Thoracic aorta (tissue), 2 donors: ENCODE measurements around the gene PWWP2B. TPM values are rescaled to one million over a fixed set of nuclear protein-coding genes. Genes with fewer than 3 reads are reported as not detected.

Experiments used
- ATAC-seq: fragments of 150-250 bp; one replicate; pipeline ENCODE4 v1.8.0; 2017; ENCODE audit warnings: low read depth; ENCODE audit not compliant: insufficient number of reproducible peaks, low FRiP score
- DNase-seq: peaks from one replicate; pipeline ENCODE4 v3.0.0-alpha.2; 2020; ENCODE audit warnings: low spot score
- H3K27ac ChIP-seq, 2 donors: fragments of 200-600 bp; sonication (generic); 1 replicate in 1 of 2; 2 replicates in 1 of 2; pipeline ENCODE4 v1.5.1; 2016; ENCODE audit warnings: mild to moderate bottlenecking in 2 of 2, moderate library complexity in 2 of 2
- H3K27me3 ChIP-seq: fragments of 200-600 bp; sonication (generic); replicated peaks from 2 replicates; pipeline ENCODE4 v1.6.0; 2016; ENCODE audit warnings: mild to moderate bottlenecking; ENCODE audit not compliant: insufficient read depth
- H3K36me3 ChIP-seq: fragments of 200-600 bp; sonication (generic); one replicate; pipeline ENCODE4 v1.5.1; 2016
- H3K4me1 ChIP-seq, 2 donors: fragments of 200-600 bp; sonication (generic); 1 replicate in 1 of 2; 2 replicates in 1 of 2; pipeline versions ENCODE4 v1.5.1 to v1.6.0; 2016; ENCODE audit warnings: low read depth in 2 of 2, mild to moderate bottlenecking in 1 of 2; ENCODE audit not compliant: control insufficient read depth in 1 of 2
- H3K4me3 ChIP-seq: fragments of 200-600 bp; sonication (generic); 2 replicates; pipeline ENCODE4 v1.5.1; 2016; ENCODE audit warnings: mild to moderate bottlenecking
- H3K9me3 ChIP-seq: fragments of 200-600 bp; sonication (generic); 2 replicates; pipeline ENCODE4 v1.5.1; 2016
- CTCF ChIP-seq: fragments of 200-600 bp; sonication (generic); IDR thresholded peaks from one replicate; pipeline ENCODE4 v1.5.1; 2019; ENCODE audit warnings: antibody characterized with exemption
- total RNA-seq, 2 donors: library from RNA; depleted of rRNA; stranded (reverse); fragments of >200 nt; gene quantifications; one replicate each; pipeline versions ENCODE4 v1.1.0 to v1.2.3, GENCODE V29; 2016

PWWP2B gene
- total RNA-seq, 2 donors from 2014 or later = 5.3 to 7.8 TPM

GRCh38 chr10:132368391-132368790 lies 28.6 kb upstream of the PWWP2B start:
- H3K4me1 ChIP-seq = no peaks in the 10 kb centered on the region
- ATAC-seq (no peak), DNase-seq (no peak)
- H3K36me3 ChIP-seq = peaks cover 6% of the 10 kb centered on the region
- H3K27me3 ChIP-seq = no peaks in the 10 kb centered on the region
- no peak overlapping the region for H3K27ac ChIP-seq
- TF ChIP-seq CTCF = no peak
- H3K4me3 ChIP-seq = no peak overlapping the region
- no peaks in the 10 kb centered on the region for H3K9me3 ChIP-seq

- peaks cover 6% of the 10 kb centered on the region for H3K36me3 ChIP-seq
- H3K4me3 ChIP-seq = no peak overlapping the region
- H3K4me1 ChIP-seq = no peaks in the 10 kb centered on the region
- no peaks in the 10 kb centered on the region for H3K9me3 ChIP-seq
- TF ChIP-seq CTCF = no peak
- ATAC-seq (no peak), DNase-seq (no peak)
- H3K27me3 ChIP-seq = no peaks in the 10 kb centered on the region
- no peak overlapping the region for H3K27ac ChIP-seq
Observed at GRCh38 chr10:132368881-132369635, 27.9 kb upstream of the PWWP2B start.

- peaks cover 6% of the 10 kb centered on the region for H3K36me3 ChIP-seq
- ATAC-seq (no peak), DNase-seq (no peak)
- H3K4me3 ChIP-seq = no peak overlapping the region
- H3K27me3 ChIP-seq = no peaks in the 10 kb centered on the region
- no peaks in the 10 kb centered on the region for H3K9me3 ChIP-seq
- TF ChIP-seq CTCF = no peak
- H3K27ac ChIP-seq = no peak overlapping the region
- H3K4me1 ChIP-seq = no peaks in the 10 kb centered on the region
Observed at GRCh38 chr10:132369636-132370185, 27.3 kb upstream of the PWWP2B start.

GRCh38 chr10:132370426-132371340 lies 26.3 kb upstream of the PWWP2B start:
- no peaks in the 10 kb centered on the region for H3K4me1 ChIP-seq
- DNase-seq = no peak
- no peaks in the 10 kb centered on the region for H3K9me3 ChIP-seq
- no peak overlapping the region for H3K27ac ChIP-seq
- peaks cover 3% of the 10 kb centered on the region for H3K36me3 ChIP-seq
- no peaks in the 10 kb centered on the region for H3K27me3 ChIP-seq
- no peak for TF ChIP-seq CTCF
- ATAC-seq = no peak
- H3K4me3 ChIP-seq = no peak overlapping the region

- Histone ChIP-seq H3K4me1 (no peaks in the 10 kb centered on the region), H3K4me3 (no peak overlapping the region), H3K36me3 (peaks cover 3% of the 10 kb centered on the region), H3K27me3 (no peaks in the 10 kb centered on the region), H3K9me3 (no peaks in the 10 kb centered on the region), H3K27ac (no peak overlapping the region)
- TF ChIP-seq CTCF = no peak
- DNase-seq (no peak), ATAC-seq (no peak)
Observed at GRCh38 chr10:132371641-132372081, 25.3 kb upstream of the PWWP2B start.
